Stimulated activated naive B cell treated with anti-CD40 and anti-IgM and Interleukin-4, amounts not matched to agents 10 μg/mL and 1 μg/mL and 100 μg/mL, for 72 hours (primary cell): ENCODE measurements around the gene SEZ6L2.
"Not testable (repeated sequence)": the region's sequence is repeated elsewhere in the genome, so short reads cannot be mapped to it uniquely, and the experiment has no call there.

Source experiments
- ATAC-seq, 2 donors: fragments of 150-1000 bp; cut with Tn5 transposase; replicated peaks; 2 replicates each; pipeline ENCODE4 v1.10.0; 2021; ENCODE audit warnings: moderate library complexity in 1 of 2
- DNase-seq: peaks from one replicate; pipeline ENCODE4 v3.0.0; 2021
- H3K27ac Mint-ChIP-seq: one replicate; pipeline ENCODE4 v1.8.0; 2022; ENCODE audit warnings: mild to moderate bottlenecking, mixed read lengths
- H3K27me3 Mint-ChIP-seq, 2 donors: one replicate each; pipeline ENCODE4 v1.8.0; 2022; ENCODE audit warnings: mixed read lengths in 2 of 2
- H3K36me3 Mint-ChIP-seq, 2 donors: one replicate each; pipeline ENCODE4 v1.8.0; 2022; ENCODE audit warnings: mixed read lengths in 2 of 2, mild to moderate bottlenecking in 1 of 2
- H3K4me1 Mint-ChIP-seq, 2 donors: one replicate each; pipeline ENCODE4 v1.8.0; 2022; ENCODE audit warnings: mixed read lengths in 2 of 2, mild to moderate bottlenecking in 1 of 2
- H3K4me3 Mint-ChIP-seq, 2 donors: one replicate each; pipeline ENCODE4 v1.8.0; 2022; ENCODE audit warnings: mild to moderate bottlenecking in 2 of 2, mixed read lengths in 2 of 2, moderate library complexity in 1 of 2
- H3K9me3 Mint-ChIP-seq, 2 donors: one replicate each; pipeline ENCODE4 v1.8.0; 2022; ENCODE audit warnings: mixed read lengths in 2 of 2, mild to moderate bottlenecking in 1 of 2

Gene SEZ6L2

GRCh38 chr16:29883987-29884386, 15.4 kb downstream of the SEZ6L2 start:
- Mint-ChIP-seq H3K4me3 (no peak overlapping the region), H3K27me3 (peaks cover 23 to 33% of the 10 kb centered on the region in 2 donors), H3K36me3 (no peaks in the 10 kb centered on the region), H3K4me1 (no peaks in the 10 kb centered on the region), H3K9me3 (no peaks in the 10 kb centered on the region), H3K27ac (no peak overlapping the region)
- ATAC-seq (no peak), DNase-seq (no peak)

- no peak overlapping the region for H3K4me3 Mint-ChIP-seq
- DNase-seq, result no peak
- H3K9me3 Mint-ChIP-seq, result peaks cover 5% of the 10 kb centered on the region in 2 donors
- no peak overlapping the region for H3K27ac Mint-ChIP-seq
- no peak for ATAC-seq
- peaks cover 12 to 18% of the 10 kb centered on the region in 2 donors for H3K4me1 Mint-ChIP-seq
- H3K27me3 Mint-ChIP-seq, result peaks cover 47 to 57% of the 10 kb centered on the region in 2 donors
- peaks cover 0 to 4% of the 10 kb centered on the region in 2 donors for H3K36me3 Mint-ChIP-seq
Measured at GRCh38 chr16:29881050-29881449, 18.3 kb downstream of the SEZ6L2 start.

GRCh38 chr16:29878172-29878571, 21.2 kb downstream of the SEZ6L2 start:
- H3K36me3 Mint-ChIP-seq, result peaks cover 0 to 4% of the 10 kb centered on the region in 2 donors
- no peak for DNase-seq
- peaks cover 47 to 51% of the 10 kb centered on the region in 2 donors for H3K27me3 Mint-ChIP-seq
- H3K4me3 Mint-ChIP-seq, result no peak overlapping the region
- no peak overlapping the region for H3K27ac Mint-ChIP-seq
- peaks cover 12 to 18% of the 10 kb centered on the region in 2 donors for H3K4me1 Mint-ChIP-seq
- ATAC-seq, result no peak
- H3K9me3 Mint-ChIP-seq, result peaks cover 5% of the 10 kb centered on the region in 2 donors

- peak overlapping the region; percentile 51 to 61 for H3K4me3 Mint-ChIP-seq
- H3K4me1 Mint-ChIP-seq, result peaks cover 12 to 18% of the 10 kb centered on the region in 2 donors
- ATAC-seq (peak; percentile 82 to 84), DNase-seq (peak; percentile 34)
- H3K36me3 Mint-ChIP-seq, result peaks cover 0 to 4% of the 10 kb centered on the region in 2 donors
- H3K9me3 Mint-ChIP-seq, result peaks cover 5% of the 10 kb centered on the region in 2 donors
- no peak overlapping the region for H3K27ac Mint-ChIP-seq
- H3K27me3 Mint-ChIP-seq, result peaks cover 42 to 46% of the 10 kb centered on the region in 2 donors
Measured at GRCh38 chr16:29877266-29877961, 21.9 kb downstream of the SEZ6L2 start.

GRCh38 chr16:29876594-29877249, 22.6 kb downstream of the SEZ6L2 start:
- peaks cover 42 to 46% of the 10 kb centered on the region in 2 donors for H3K27me3 Mint-ChIP-seq

GRCh38 chr16:29876217-29876593, 23.1 kb downstream of the SEZ6L2 start:
- no peak for ATAC-seq
- H3K36me3 Mint-ChIP-seq, result peaks cover 0 to 4% of the 10 kb centered on the region in 2 donors
- H3K4me3 Mint-ChIP-seq, result peak overlapping the region; percentile 68 to 72
- H3K4me1 Mint-ChIP-seq, result peaks cover 12 to 18% of the 10 kb centered on the region in 2 donors
- no peak overlapping the region for H3K27ac Mint-ChIP-seq
- no peak for DNase-seq
- peaks cover 5% of the 10 kb centered on the region in 2 donors for H3K9me3 Mint-ChIP-seq
- peaks cover 41 to 45% of the 10 kb centered on the region in 2 donors for H3K27me3 Mint-ChIP-seq

More at GRCh38 chr16:29876594-29877249, 22.6 kb downstream of the SEZ6L2 start:
- no peak overlapping the region for H3K27ac Mint-ChIP-seq
- peaks cover 5% of the 10 kb centered on the region in 2 donors for H3K9me3 Mint-ChIP-seq
- peak overlapping the region; percentile 68 to 72 for H3K4me3 Mint-ChIP-seq
- ATAC-seq, result peak; percentile 39 to 41
- H3K36me3 Mint-ChIP-seq, result peaks cover 0 to 4% of the 10 kb centered on the region in 2 donors
- no peak for DNase-seq
- peaks cover 12 to 18% of the 10 kb centered on the region in 2 donors for H3K4me1 Mint-ChIP-seq

- ATAC-seq, result no peak
- H3K4me1 Mint-ChIP-seq, result peaks cover 12 to 18% of the 10 kb centered on the region in 2 donors
- no peak overlapping the region for H3K4me3 Mint-ChIP-seq
- no peak overlapping the region for H3K27ac Mint-ChIP-seq
- H3K27me3 Mint-ChIP-seq, result peaks cover 37 to 40% of the 10 kb centered on the region in 2 donors
- no peak for DNase-seq
- peaks cover 0 to 4% of the 10 kb centered on the region in 2 donors for H3K36me3 Mint-ChIP-seq
- peaks cover 5% of the 10 kb centered on the region in 2 donors for H3K9me3 Mint-ChIP-seq
Measured at GRCh38 chr16:29875206-29875605, 24.1 kb downstream of the SEZ6L2 start.

GRCh38 chr16:29873319-29873718, 26.0 kb downstream of the SEZ6L2 start:
- ATAC-seq (no peak), DNase-seq (no peak)
- no peak overlapping the region for H3K27ac Mint-ChIP-seq
- peaks cover 0 to 4% of the 10 kb centered on the region in 2 donors for H3K36me3 Mint-ChIP-seq
- peaks cover 27 to 29% of the 10 kb centered on the region in 2 donors for H3K27me3 Mint-ChIP-seq
- peaks cover 5% of the 10 kb centered on the region in 2 donors for H3K9me3 Mint-ChIP-seq
- no peak overlapping the region for H3K4me3 Mint-ChIP-seq
- H3K4me1 Mint-ChIP-seq, result peaks cover 12 to 18% of the 10 kb centered on the region in 2 donors

- no peaks in the 10 kb centered on the region for H3K9me3 Mint-ChIP-seq
- H3K4me1 Mint-ChIP-seq, result peaks cover 5 to 9% of the 10 kb centered on the region in 2 donors
- ATAC-seq, result no peak
- H3K36me3 Mint-ChIP-seq, result no peaks in the 10 kb centered on the region
- peaks cover 15 to 19% of the 10 kb centered on the region in 2 donors for H3K27me3 Mint-ChIP-seq
- no peak overlapping the region for H3K27ac Mint-ChIP-seq
- no peak for DNase-seq
- no peak overlapping the region for H3K4me3 Mint-ChIP-seq
Measured at GRCh38 chr16:29871822-29872546, 27.4 kb downstream of the SEZ6L2 start.

- H3K4me1 Mint-ChIP-seq, H3K36me3 Mint-ChIP-seq, DNase-seq, H3K4me3 Mint-ChIP-seq, H3K9me3 Mint-ChIP-seq, H3K27me3 Mint-ChIP-seq, ATAC-seq, H3K27ac Mint-ChIP-seq: not testable (repeated sequence)
Measured at GRCh38 chr16:29869067-29869466, 30.3 kb downstream of the SEZ6L2 start.

GRCh38 chr16:29868396-29869009, 30.8 kb downstream of the SEZ6L2 start:
- Mint-ChIP-seq H3K27me3 (peaks cover 0 to 5% of the 10 kb centered on the region in 2 donors), H3K4me1 (peaks cover 2 to 4% of the 10 kb centered on the region in 2 donors), H3K36me3 (no peaks in the 10 kb centered on the region), H3K27ac (no peak overlapping the region), H3K4me3 (no peak overlapping the region), H3K9me3 (no peaks in the 10 kb centered on the region)
- DNase-seq (no peak), ATAC-seq (no peak)

- Mint-ChIP-seq H3K36me3 (peaks cover 13 to 15% of the 10 kb centered on the region in 2 donors), H3K27ac (peak overlapping the region; percentile 67), H3K9me3 (no peaks in the 10 kb centered on the region), H3K4me3 (no peak overlapping the region), H3K27me3 (peaks cover 0 to 5% of the 10 kb centered on the region in 2 donors), H3K4me1 (peaks cover 14 to 33% of the 10 kb centered on the region in 2 donors)
- DNase-seq (no peak), ATAC-seq (no peak)
Measured at GRCh38 chr16:29864205-29864604, 35.1 kb downstream of the SEZ6L2 start.

- Mint-ChIP-seq H3K4me1 (peaks cover 14 to 33% of the 10 kb centered on the region in 2 donors), H3K27me3 (peaks cover 0 to 5% of the 10 kb centered on the region in 2 donors), H3K4me3 (peak overlapping the region; percentile 96 to 97), H3K9me3 (no peaks in the 10 kb centered on the region), H3K27ac (peak overlapping the region; percentile 99), H3K36me3 (peaks cover 18 to 21% of the 10 kb centered on the region in 2 donors)
- ATAC-seq (no peak), DNase-seq (no peak)
Measured at GRCh38 chr16:29863669-29863984, 35.7 kb downstream of the SEZ6L2 start.
